ENCODE results near the gene DNAJC18.

DNA sequence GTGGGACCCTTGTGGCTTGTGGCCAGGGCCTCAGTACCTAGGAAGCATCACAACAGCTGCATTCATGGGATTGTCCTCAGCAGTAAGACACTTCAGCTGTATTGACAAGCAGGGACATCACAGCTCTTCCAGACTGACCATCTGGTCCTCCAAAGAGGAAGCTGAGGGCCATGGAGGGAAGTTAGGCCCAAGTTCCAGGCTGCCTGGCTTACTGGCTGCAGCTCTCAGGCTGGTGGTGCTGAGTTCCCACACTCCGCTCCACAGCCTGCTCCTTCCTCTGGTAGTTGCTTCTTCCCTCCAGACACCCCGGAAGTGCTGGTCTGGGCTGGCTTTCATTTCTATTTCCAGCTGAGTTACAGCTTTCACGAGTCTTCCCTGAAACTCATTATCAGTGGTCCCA, 48.9 kb upstream of the DNAJC18 start:
- TF ChIP-seq SP1 (IDR thresholded peaks at IDR 0.05) (no peak), TARDBP (IDR thresholded peaks at IDR 0.05) (no peak), PKNOX1 (IDR thresholded peaks at IDR 0.05) (no peak), ZNF384 (IDR thresholded peaks at IDR 0.05) (no peak), HDGF (IDR thresholded peaks at IDR 0.05; ENCODE audit: borderline replicate concordance) (no peak), FOXM1 (IDR thresholded peaks at IDR 0.05; ENCODE audit: borderline replicate concordance) (no peak), FOXK2 (IDR thresholded peaks at IDR 0.05) (no peak), SUZ12 (IDR thresholded peaks at IDR 0.05) (no peak)

Data from HEK293T (cell line).